Measurements from ENCODE around the gene SLC39A7.

Gene SLC39A7

DNA sequence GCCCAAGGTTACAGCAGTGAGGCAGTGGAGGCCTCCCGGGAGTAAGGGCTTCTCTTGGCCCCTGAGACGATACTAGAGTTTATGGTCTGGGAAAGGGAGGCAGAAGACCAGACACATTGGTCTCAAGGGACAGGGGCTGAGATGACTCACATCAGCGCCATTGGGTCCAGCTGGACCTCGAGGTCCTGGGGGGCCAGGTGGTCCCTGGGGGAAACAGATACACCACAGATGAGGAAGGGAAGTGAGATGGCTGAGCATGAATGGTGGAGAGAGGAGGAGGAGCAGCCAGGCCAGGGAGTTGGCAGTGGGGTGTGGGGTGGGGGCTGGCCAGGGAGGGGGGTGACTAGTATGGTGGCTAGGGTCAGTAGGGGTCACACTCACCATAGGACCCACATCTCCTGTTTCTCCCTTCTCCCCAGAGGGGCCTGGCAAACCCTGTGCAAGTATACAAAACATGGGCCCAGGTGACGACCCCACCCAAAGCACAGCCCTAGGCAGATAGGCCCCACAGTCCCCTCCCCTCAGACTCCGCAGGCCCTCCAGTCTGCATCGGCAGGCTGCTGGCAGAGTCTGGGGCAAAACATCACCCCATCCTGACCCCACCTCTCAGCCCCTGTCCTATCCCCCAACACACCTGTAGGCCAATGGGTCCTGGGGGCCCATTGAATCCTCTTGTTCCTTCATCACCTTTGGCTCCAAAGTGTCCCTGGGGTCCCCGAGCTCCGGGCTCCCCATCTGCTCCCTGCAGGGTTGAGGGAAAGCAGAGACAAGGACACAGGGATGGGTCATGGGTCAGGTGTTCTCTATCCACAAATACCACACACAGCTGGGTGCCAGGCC, 30.3 kb upstream of the SLC39A7 start:
- no peak for DNase-seq (ENCODE audit: low read depth)

DNA sequence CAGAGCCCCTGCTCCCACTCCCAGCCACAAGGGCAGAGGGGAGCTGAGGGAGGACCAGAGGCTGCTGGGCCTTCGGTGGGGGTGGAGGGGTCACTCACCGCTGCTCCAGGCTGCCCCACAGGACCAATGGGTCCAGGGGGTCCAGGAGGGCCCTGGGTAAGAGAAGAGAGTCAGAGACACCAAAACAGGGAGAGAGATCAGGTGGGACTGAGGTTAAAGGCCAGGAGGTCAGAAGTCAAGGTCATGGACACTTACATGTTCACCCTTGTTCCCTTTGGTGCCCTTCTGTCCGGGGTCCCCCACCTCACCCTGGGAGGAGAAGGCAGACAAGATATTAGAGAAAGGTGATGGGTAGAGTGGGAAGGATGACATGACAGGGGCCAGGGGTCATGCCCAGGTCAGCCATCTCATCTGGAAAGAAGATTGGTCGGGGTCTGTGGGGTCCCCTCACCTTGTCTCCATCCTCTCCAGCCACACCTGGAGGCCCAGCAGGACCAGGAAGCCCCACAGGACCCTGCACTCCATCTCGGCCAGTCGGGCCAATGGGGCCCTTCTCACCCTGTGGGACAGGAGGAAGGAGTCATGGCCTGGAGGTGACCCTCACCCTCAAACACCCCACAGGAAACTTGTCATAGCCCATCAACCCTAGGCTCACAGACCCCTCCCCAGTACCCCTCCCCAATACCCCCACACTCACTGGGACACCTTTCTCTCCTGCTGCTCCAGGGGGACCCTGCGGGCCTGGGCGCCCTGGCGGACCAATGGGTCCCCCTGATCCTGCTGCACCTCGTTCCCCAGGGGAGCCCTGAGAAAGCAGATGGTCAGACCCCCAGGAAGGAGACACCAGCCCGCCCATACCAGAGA, 29.4 kb upstream of the SLC39A7 start:
- DNase-seq (ENCODE audit: low read depth): no peak

DNA sequence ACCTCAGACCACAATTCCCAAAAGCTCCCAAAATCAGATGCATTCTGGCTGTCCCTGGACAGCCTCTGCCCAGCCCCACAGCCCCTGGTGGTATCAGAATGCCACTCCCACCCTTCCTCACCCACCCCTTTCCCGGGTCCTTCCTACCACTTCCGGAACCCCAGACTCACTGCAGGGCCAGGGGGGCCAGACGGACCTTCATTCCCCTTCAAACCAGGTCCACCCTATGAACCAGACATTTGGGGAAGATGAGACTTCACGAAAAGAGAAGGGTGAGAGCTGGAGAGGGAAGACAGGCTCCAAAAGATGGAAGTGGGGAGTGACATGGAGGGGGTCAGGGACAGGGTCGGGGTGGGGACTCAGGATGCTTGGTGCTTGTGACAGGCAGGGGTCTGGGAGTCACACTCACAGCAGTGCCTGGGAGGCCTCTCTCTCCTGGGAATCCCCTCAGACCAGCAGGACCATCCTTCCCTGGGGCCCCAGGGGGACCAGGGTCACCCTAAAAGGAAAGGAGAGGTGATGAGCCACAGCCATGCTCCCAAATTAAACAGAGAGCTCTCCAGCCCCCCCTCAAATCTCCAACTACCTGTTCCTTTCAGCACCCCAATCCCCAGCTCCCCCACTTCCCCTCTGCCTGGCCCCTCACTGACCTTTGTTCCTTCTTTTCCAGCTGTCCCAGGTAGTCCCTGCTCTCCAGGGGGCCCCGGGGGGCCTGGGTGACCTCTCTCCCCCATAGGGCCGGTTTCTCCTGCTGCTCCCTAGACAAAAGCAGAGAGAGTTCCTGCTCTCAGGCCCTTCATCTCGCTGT, 28.6 kb upstream of the SLC39A7 start:
- no peak for DNase-seq (ENCODE audit: low read depth)

DNA sequence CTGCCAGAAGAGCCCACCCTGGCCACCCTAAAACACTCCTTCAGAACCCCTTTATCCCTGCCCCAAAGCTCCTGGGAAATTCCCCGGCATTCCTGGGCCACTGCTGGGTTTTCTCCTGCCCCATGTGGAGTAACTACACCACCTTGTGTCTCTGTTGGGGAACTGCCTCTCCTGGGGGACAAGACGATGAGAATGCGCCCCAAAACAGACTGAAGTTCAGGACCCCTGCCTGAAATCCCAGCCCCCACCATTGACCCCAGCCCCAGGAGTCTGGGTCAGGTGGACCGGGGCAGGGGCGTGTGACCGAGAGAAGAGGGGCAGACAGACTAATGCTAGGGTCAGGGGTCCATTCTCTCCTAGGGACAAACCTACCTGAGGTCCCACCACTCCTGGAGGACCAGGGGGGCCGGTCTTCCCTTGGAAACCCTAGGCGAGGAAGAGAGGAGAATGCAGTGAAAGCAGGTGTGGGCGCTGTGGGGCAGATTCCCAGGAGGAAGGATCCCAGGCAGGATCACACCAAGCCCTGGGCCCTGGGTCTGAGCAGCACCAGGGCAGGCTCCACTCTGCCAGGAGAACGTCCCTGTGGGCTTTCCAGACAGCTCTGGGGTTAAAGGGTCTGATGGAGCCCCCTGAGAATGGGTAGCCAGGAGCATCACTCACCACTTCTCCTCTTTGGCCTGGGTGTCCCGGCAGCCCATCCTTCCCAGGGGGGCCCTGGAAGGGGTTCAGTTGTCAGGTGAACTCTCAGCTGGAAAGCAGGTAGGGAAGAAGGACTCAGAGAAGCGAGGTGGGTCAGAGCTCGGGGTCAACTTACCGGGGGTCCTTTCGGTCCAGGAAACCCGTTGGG, 27.8 kb upstream of the SLC39A7 start:
- peak; percentile 68 for DNase-seq (ENCODE audit: low read depth)

DNA sequence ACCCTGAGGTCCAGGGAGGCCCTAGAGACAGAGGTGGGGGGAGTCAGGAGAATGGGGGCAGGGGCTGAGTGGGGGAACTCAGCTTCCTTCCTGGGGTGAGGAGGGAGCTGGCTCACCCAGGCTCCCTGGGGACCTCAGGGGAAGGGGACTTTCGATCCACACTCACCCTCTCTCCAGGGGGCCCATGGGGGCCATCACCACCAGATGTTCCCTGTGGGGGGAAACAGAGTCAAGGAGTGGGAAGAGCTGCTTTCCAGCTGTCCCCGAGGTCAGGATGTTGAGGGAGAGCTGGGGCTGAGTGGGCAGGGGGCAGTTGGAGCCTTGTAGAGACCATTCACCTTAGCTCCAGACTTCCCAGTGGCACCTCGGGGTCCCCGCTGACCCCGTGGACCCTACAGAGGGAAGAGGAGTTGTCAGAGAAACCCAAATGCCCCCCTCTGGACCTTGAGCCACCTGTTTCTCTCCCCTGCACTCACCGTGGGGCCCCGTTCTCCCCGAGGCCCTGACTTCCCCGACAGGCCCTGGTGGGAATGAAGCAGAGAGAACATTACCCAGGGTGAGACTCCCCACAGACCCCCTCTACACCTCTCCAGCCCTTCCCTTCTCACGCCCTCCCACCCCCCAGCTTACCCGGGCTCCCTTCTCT, 27.0 kb upstream of the SLC39A7 start:
- no peak for DNase-seq (ENCODE audit: low read depth)

DNA sequence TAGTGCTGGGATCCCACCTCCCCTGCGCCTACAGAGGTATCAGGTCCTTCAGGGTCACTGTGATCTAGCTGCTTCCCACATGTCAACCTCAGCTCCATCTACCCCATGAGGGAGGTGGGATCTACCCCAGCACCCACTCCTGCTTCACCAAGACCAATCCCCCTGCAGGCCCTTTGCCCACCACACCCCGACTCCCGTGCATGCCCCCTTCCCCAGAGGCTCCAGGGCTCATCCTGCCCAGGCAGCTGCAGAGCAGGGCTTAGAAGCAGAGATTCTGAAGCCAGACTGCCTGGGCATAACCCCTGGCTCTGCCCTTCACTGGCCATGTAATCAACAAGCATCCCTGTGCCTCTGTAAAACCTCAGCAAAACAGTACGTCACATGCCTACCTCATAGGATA, 25.9 kb upstream of the SLC39A7 start:
- DNase-seq (ENCODE audit: low read depth): no peak

DNA sequence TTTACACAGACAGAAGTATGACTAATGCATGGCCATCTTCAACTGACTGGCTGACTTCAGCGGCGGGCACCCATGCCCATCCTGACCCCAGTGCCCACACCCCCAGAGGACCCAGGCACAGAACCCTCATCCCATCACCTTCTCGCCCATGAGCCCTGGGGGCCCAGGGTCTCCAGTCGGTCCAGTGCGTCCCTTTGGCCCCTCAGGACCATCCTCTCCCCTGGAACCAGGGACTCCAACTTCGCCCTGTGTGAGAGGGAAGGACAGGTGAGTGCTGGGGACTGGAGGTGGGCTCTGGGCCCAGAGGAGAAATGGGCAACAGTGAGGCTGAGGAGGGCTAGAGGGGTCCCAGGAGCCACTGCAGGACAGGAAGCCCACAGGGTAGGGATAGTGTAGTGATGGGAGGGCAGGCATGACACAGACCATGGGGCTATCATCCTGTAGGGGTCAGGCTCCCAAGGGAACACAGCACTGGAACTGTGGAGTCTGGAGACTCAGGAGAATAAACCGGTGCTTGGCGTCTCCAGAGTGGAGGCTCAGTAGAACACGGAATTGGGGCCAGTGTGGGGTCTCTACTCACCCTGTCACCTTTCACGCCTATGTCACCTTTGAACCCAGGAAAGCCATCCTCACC, 25.1 kb upstream of the SLC39A7 start:
- DNase-seq (ENCODE audit: low read depth): no peak

DNA sequence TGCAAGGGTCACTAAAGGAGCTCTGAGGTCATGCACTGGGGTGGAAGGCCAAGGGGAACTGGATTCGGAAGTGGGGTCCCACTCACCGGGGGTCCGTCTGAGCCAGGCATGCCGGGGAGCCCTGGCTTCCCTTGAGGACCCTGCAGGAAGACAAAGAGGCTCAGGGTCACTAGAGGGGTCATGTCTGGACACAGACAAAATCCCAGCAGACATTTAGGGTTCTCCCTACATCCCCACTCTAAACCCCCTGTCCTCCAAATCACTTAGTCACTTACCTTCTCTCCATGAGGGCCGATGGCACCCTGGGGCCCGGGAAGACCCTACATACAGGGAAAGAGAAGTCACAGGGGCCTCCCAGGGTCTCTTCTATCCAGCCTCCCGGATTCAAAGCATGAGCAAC, 23.8 kb upstream of the SLC39A7 start:
- DNase-seq (ENCODE audit: low read depth): no peak

DNA sequence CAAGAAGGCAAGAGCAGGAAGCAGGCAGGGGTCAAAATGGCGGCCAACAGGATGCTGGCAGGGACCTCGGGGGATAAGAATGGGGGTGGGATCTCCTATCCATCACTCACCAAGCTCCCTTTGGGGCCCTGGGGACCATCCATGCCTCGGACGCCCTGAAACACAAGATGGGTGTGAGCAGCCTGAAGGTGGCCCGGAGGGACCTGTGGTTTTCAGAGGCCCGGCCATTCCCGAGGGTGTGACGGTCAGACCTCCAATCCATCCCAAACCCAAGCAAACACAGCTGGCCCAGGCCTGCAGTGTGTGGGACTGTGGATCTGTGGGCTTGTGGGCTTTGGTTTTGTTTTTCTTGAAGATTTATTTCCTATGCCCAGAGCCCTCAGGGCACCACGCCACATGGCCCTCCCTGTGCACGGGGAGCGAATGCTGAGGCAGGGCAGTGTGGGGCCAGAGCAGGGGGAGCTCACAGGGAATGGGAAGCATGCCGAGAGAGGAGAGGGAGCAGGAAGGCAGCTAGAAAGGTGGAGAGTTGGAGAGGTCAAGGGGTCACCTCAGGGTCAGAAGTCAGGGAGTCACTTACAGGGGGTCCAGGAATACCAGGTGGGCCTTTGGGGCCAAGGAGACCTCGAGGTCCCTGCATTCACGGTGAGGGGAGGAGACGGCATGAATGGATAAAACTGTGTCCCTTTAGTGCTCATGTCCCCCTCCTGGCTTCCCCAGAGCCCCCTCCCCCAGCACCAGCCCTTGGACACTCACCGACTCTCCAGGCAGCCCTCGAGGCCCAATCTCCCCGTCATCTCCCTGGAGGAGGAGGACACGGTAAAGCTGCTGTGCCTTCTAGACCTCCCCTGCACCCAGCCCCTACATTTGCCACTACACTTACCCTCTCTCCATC, 22.9 kb upstream of the SLC39A7 start:
- no peak for DNase-seq (ENCODE audit: low read depth)

DNA sequence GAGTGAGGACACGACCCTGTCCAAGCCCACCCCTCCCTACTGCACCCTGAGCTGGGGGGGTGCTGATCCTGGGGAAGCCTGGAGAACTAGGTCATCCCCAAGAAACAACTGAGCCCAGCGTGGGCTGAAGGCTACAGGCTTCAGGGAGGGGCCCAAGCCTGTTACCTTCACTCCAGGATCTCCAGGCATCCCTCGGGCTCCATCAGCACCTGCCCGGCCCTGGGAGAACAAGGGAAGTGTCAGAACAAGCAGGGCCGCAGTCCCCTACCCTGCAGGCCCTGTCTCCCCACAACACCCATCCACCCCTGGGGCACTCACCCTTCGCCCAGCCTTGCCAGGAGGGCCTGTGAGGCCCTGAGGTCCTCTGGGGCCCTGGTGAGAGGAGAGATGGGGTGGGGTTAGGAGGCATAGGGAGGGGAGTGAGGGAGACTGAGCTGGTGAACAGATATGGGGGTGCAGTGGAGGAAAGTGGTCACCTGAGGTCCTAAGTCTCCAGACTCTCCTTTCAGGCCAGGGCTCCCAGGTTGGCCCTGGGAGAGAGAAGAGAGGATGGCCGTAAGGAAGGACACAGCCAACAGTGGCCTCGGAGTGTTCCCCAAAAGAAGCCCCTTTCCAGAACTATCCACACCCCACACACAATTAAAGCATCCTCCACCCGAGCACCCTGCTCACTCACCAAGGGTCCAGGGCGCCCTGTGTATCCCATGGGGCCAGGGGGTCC, 21.8 kb upstream of the SLC39A7 start:
- no peak for DNase-seq (ENCODE audit: low read depth)

DNA sequence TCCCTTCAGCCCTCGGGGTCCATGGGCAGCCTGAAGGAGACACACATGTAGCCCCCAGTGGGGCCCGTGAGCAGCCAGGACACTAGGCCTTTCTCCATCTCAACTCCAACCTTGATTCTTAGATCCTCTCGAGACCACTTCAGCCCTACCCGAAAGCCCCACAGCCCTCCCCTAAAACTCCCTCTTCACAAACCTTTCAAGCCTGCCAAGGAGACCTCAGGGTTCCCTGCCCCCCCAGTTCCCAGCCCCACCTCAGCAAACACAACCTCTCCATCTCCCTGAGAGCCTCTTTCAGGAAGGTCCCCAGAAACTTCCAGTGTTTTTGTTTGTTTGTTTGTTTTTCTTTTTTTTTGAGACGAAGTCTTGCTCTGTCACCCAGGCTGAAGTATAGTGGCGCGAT, 19.5 kb upstream of the SLC39A7 start:
- no peak for DNase-seq (ENCODE audit: low read depth)

DNA sequence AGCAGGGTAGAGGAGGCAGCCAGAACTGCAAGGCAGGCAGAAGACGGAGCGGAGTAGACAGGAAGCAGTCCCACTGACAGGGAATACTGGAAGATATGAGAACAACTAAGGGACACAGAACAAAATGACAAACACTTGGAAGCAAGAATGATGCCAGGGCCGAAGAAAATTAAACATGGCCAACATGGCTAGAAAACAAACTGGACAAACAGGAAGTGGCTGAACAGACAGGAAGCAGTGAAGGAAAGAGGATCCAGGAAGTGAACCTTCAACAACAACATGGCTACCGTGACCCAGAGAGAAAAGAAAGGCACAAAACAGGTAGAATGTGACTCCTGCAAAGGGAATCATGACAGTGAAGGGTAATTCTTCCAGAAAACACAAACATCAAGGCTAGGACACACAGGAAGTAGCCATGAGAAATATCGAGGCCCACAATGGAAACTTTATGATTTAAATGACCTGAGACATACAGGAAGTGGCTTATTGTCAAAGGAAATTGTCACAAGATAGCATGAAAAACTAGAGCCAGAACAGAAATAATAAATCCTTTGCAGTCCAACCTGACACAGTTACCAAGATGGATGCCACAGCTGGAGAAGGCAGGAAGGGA, 17.5 kb upstream of the SLC39A7 start:
- DNase-seq (ENCODE audit: low read depth): no peak

DNA sequence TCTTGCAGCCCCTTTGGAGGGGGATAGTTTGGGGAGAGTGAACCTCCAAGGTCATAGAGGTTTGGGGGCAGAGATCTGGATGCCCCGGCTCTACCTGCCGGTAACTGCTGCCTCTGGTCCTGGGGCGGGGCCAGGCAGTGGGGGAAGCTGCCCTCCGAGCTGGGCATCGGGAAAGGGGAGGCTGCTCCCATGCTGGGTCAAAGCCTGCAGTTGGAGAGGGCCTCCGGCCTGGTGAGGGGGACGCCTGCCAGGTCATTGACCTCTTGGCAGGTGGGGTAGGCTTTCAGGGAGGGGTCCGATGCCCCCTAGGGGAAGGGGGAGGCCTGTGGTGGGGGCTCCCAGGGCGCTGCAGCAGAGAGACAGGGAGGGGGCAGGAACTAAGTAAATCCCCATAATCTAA, 15.5 kb upstream of the SLC39A7 start:
- no peak for DNase-seq (ENCODE audit: low read depth)

DNA sequence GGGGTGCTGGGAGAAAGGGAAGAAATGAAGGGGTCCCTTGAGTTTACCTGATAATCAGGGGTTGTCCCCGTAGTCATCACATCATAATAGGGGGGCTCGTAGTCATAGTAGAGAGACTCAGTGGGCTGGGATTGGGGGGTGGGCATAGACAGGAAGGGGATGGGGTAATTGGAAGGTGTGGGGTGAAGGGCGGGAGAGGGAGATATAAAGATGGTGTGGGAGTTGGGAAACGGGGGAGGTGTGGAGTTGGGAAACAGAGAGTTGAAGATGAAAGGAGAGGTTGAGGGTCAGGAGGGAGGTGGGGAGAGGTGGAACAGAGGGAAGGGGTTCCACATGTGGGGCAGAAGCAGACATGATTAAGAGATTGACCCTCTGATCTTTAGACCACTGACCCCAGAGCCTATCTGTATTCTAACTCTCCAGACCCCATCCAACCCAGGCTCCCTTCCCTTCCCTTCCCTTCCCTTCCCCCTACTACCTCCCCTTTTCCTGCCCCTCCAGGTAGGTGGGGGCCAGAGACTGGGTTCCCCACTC, 14.9 kb upstream of the SLC39A7 start:
- no peak for DNase-seq (ENCODE audit: low read depth)

DNA sequence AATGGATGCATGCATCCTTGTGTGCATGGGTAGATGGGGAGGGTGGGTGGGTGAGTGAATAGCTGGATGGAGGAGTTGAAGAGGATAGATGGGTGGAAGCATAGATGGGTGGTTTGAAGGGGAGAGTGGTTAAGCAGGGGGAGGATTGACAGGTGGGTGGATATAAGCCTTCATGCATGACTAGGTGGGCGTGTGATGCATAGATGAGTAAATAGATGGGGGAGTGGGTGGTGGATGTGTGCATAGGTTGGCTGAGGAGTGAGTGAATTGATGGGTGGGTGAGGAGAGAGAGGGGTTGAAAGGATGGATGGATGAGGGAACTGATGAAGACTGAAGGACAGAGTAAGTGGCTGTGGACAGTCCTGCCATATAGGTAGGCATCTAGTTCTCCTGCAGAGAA, 12.9 kb upstream of the SLC39A7 start:
- no peak for DNase-seq (ENCODE audit: low read depth)

DNA sequence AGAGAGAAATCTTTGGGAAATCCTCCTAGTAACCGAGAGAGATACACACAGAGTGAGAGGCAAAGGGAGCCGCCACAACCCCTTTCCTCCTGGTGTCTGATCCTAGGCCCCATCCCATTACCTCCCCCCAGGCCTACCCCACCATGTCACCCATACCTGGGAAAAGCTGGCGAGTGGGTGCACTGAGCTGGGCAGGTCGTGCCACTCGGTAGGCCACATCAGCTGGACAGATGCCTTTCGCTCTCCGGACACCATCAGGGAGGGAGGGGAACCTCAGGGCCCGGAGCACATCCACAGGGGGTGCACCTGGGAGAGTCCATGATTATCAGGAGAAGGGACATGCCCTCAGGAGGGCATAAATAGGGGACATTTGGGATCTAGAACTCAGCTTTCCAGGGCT, 11.5 kb upstream of the SLC39A7 start:
- no peak for DNase-seq (ENCODE audit: low read depth)

DNA sequence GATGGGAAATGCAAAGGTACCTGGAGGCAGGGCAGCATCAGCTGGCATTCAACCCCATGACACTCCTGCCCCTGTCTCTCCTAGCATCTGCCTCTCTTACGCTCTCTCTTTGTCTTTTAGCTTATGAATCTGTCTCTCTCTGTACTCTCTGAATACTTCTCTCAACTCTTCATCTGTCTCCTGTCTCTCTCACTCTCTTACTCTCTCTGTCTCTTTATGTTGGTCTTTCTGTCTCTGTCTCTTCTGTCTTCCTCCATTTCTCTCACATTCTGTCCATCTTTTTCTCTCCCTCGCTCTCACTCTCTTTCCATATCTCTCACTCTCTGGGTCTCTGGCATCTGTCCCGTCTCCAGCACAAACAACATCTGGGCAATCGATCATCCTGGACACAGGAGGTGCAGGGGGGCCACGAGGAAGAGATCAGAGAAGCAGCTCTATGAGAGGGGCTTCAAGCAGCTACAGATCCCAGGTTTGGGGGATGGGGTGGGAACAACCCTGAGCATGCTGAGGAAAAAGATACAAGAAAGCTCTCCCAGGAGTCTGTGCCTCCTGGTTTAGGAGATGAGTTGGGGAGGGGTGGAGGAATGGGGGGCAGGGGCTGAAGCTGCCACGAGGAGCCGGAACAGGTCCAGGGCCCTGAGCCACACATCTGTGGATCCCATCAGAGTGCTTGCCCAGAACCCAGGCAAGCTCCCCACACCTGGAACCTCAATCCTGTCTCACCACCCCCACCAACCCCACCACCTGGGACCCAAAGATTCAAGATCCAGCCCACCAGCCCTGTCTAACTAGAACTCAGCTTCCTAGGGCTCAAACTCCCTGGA, 10.8 kb upstream of the SLC39A7 start:
- DNase-seq (ENCODE audit: low read depth): no peak
